HG03442 (cell line): ENCODE measurements around the gene UGT2B7.

Source experiments
- ATAC-seq: cut with Tn5 transposase; IDR thresholded peaks from one replicate; pipeline ENCODE4 v1.9.1; 2021; ENCODE audit warnings: mild to moderate bottlenecking, moderate library complexity; ENCODE audit not compliant: unreplicated experiment

The UGT2B7 gene

GRCh38 chr4:69147334-69147733 is 51.1 kb downstream of the UGT2B7 start:
- ATAC-seq: no peak

GRCh38 chr4:69154021-69154420 is 57.7 kb downstream of the UGT2B7 start:
- no peak for ATAC-seq

- ATAC-seq: no peak
Observed at GRCh38 chr4:69156913-69157312, 60.6 kb downstream of the UGT2B7 start.
